Ascending aorta (tissue), 2 donors: ENCODE measurements around the gene MED15. TPM values are rescaled to one million over a fixed set of nuclear protein-coding genes. Genes with fewer than 3 reads are reported as not detected.

Experiments used
- DNase-seq, 2 donors: peaks; one replicate each; pipeline ENCODE4 v3.0.0-alpha.2; 2019; ENCODE audit warnings: low spot score in 2 of 2
- H3K27ac ChIP-seq, 2 donors: fragments of 200-600 bp; sonication (generic); one replicate each; pipeline ENCODE4 v1.5.1; 2016 to 2017; ENCODE audit warnings: mild to moderate bottlenecking in 1 of 2
- H3K27me3 ChIP-seq: fragments of 200-600 bp; sonication (generic); one replicate; pipeline ENCODE4 v1.5.1; 2017
- H3K36me3 ChIP-seq, 2 donors: fragments of 200-600 bp; sonication (generic); one replicate each; pipeline ENCODE4 v1.5.1; 2016
- H3K4me1 ChIP-seq, 2 donors: fragments of 200-600 bp; sonication (generic); one replicate each; pipeline ENCODE4 v1.5.1; 2016 to 2017; ENCODE audit warnings: mild to moderate bottlenecking in 1 of 2
- H3K4me3 ChIP-seq, 2 donors: fragments of 200-600 bp; sonication (generic); one replicate each; pipeline ENCODE4 v1.5.1; 2016 to 2017; ENCODE audit warnings: mild to moderate bottlenecking in 1 of 2
- H3K9me3 ChIP-seq, 2 donors: fragments of 200-600 bp; sonication (generic); one replicate each; pipeline ENCODE4 v1.5.1; 2016
- CTCF ChIP-seq, 3 experiments: fragments of 200-600 bp in 2 of 3; fragments of 450-650 bp in 1 of 3; sonication (generic) in 2 of 3; IDR thresholded peaks; one replicate each; pipeline ENCODE4 v1.5.1; 2016 to 2019; ENCODE audit warnings: antibody characterized with exemption in 3 of 3, mild to moderate bottlenecking in 1 of 3, moderate library complexity in 1 of 3
- intact Hi-C: fragments of 100-400 bp; cut with DNase I; formaldehyde crosslinking; loops from one replicate; pipeline ENCODE4 v1.15.1; 2023
- total RNA-seq: library from RNA; depleted of rRNA; stranded (reverse); fragments of >200 nt; gene quantifications from one replicate; pipeline ENCODE4 v1.1.0, GENCODE V29; 2016

Gene MED15
- total RNA-seq, 1 donor from 2014 or later, result 204 TPM

- TF ChIP-seq CTCF (IDR thresholded peaks at IDR 0.05), result no peak
- H3K9me3 ChIP-seq, result no peaks in the 10 kb centered on the region
- intact Hi-C loops, result no loop called here
- H3K36me3 ChIP-seq, result peaks cover 9 to 15% of the 10 kb centered on the region in 2 donors
- no peak overlapping the region for H3K4me3 ChIP-seq
- H3K27ac ChIP-seq, result no peak overlapping the region
- no peak for DNase-seq
- H3K27me3 ChIP-seq, result no peaks in the 10 kb centered on the region
- no peaks in the 10 kb centered on the region for H3K4me1 ChIP-seq
Observed at GRCh38 chr22:20463324-20464095, 43.9 kb upstream of the MED15 start.

- Histone ChIP-seq H3K9me3 (no peaks in the 10 kb centered on the region), H3K36me3 (peaks cover 9 to 21% of the 10 kb centered on the region in 2 donors), H3K27me3 (no peaks in the 10 kb centered on the region), H3K27ac (no peak overlapping the region), H3K4me1 (no peaks in the 10 kb centered on the region), H3K4me3 (no peak overlapping the region)
- no peak for DNase-seq
- intact Hi-C loops, result no loop called here
- TF ChIP-seq CTCF (IDR thresholded peaks at IDR 0.05), result no peak
Observed at GRCh38 chr22:20464096-20464614, 43.3 kb upstream of the MED15 start.

GRCh38 chr22:20464912-20465758 lies 42.3 kb upstream of the MED15 start:
- no peak overlapping the region for H3K4me3 ChIP-seq
- H3K9me3 ChIP-seq, result no peaks in the 10 kb centered on the region
- H3K36me3 ChIP-seq, result peaks cover 12 to 30% of the 10 kb centered on the region in 2 donors
- no peak overlapping the region for H3K27ac ChIP-seq
- no peaks in the 10 kb centered on the region for H3K27me3 ChIP-seq
- intact Hi-C loops, result loop anchor here (1.0 kb wide), 1 partner anchor 17 kb away; no protein-coding TSS in a partner anchor
- TF ChIP-seq CTCF (IDR thresholded peaks at IDR 0.05), result no peak
- H3K4me1 ChIP-seq, result no peaks in the 10 kb centered on the region
- DNase-seq, result no peak

DNA sequence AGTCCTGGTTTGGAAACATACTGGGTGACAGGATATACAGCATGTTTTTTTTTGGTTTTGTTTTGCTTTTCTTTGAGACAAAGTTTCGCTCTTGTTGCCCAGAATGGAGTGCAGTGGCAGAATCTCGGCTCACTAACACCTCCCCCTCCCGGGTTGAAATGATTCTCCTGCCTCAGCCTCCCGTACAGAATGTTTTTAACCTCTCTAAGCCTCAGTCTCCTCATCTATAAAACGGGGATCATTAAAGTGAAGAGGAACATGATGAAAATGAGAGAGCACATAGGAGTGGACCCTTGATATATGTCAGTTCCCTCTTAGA lies 41.7 kb upstream of the MED15 start:
- Histone ChIP-seq H3K9me3 (no peaks in the 10 kb centered on the region), H3K4me3 (no peak overlapping the region), H3K27me3 (no peaks in the 10 kb centered on the region), H3K4me1 (no peaks in the 10 kb centered on the region), H3K27ac (no peak overlapping the region), H3K36me3 (peaks cover 12 to 36% of the 10 kb centered on the region in 2 donors)
- TF ChIP-seq CTCF (IDR thresholded peaks at IDR 0.05), result no peak
- DNase-seq, result no peak
- intact Hi-C loops, result loop anchor here (1.0 kb wide), 1 partner anchor 17 kb away; no protein-coding TSS in a partner anchor

- Histone ChIP-seq H3K36me3 (peaks cover 17 to 45% of the 10 kb centered on the region in 2 donors), H3K27ac (no peak overlapping the region), H3K4me3 (no peak overlapping the region), H3K27me3 (no peaks in the 10 kb centered on the region), H3K9me3 (no peaks in the 10 kb centered on the region), H3K4me1 (no peaks in the 10 kb centered on the region)
- intact Hi-C loops, result no loop called here
- no peak for DNase-seq
- TF ChIP-seq CTCF (IDR thresholded peaks at IDR 0.05), result no peak
Observed at GRCh38 chr22:20466659-20467379, 40.6 kb upstream of the MED15 start.
